HCT116 (cell line): ENCODE data around the gene TCIRG1. TPM values are rescaled to one million over a fixed set of nuclear protein-coding genes. Genes with fewer than 3 reads are reported as not detected.
A peak's percentile ranks its signal among the peaks of the same experiment; 100 is the strongest.

Source experiments
- ATAC-seq: fragments of 200-7000 bp; cut with Tn5 transposase; 2 replicates; pipeline ENCODE4 v1.9.1; 2020; ENCODE audit warnings: mild to moderate bottlenecking, moderate library complexity
- BruUV-seq: library from RNA; stranded (reverse); fragments of 400-500 nt; replicated peaks from 2 replicates; lab custom pipeline; 2021; lab: Mats Ljungman, UMichigan
- CTCF ChIA-PET: fragments of 300-600 bp; sonication (Branson Sonifier 250); formaldehyde crosslinking; loops from one replicate; lab custom pipeline; 2021; ENCODE audit warnings: antibody characterized with exemption; lab: Charles Lee
- POLR2A ChIA-PET: fragments of 300-600, 350-600 bp; sonication (Branson Sonifier 250); formaldehyde crosslinking; loops from one replicate; lab custom pipeline; 2021; ENCODE audit warnings: antibody characterized with exemption; lab: Charles Lee
- RAD21 ChIA-PET, 2 experiments: fragments of 300-600 bp; sonication (Branson Sonifier 250); formaldehyde crosslinking; loops; one replicate each; lab custom pipeline; 2023; ENCODE audit warnings: low total read pairs in 2 of 2; ENCODE audit not compliant: uncharacterized antibody in 2 of 2, unreplicated experiment in 2 of 2, low non-redundant PET in 1 of 2; lab: Charles Lee
- DNase-seq: peaks from one replicate; pipeline ENCODE4 v3.0.0-alpha.2; 2010; ENCODE audit warnings: low read depth, low spot score
- H2AFZ ChIP-seq: fragments of 200-600 bp; shearing (Covaris generic), sonication (generic); 2 replicates; pipeline ENCODE4 v1.6.1; 2017; ENCODE audit warnings: low read depth, mixed run types, mixed read lengths, antibody characterized with exemption, low read length; ENCODE audit not compliant: poor library complexity, severe bottlenecking
- H3K27ac ChIP-seq: 2 replicates; pipeline ENCODE4 v1.5.1; 2012; ENCODE audit warnings: low read depth, low read length
- H3K27me3 ChIP-seq: fragments of 200-600 bp; sonication (generic); 2 replicates; pipeline ENCODE4 v1.6.1; 2016; ENCODE audit warnings: mixed run types, low read length, mixed read lengths; ENCODE audit not compliant: insufficient read depth
- H3K36me3 ChIP-seq, 2 experiments: fragments of 200-500 bp in 1 of 2; fragments of 200-600 bp in 1 of 2; sonication (Bioruptor generic) in 1 of 2; sonication (generic) in 1 of 2; 2 replicates each; pipeline versions ENCODE4 v1.5.1 to v1.6.1; 2014 to 2016; ENCODE audit warnings: low read length in 2 of 2, inconsistent platforms in 1 of 2, mixed read lengths in 1 of 2, mixed run types in 1 of 2; ENCODE audit not compliant: insufficient read depth in 2 of 2, control insufficient read depth in 1 of 2
- H3K4me1 ChIP-seq, 2 experiments: fragments of 200-600 bp in 1 of 2; sonication (generic) in 1 of 2; 2 replicates each; pipeline versions ENCODE4 v1.5.1 to v1.6.1; 2012 to 2017; ENCODE audit warnings: low read length in 2 of 2, inconsistent platforms in 1 of 2, mild to moderate bottlenecking in 1 of 2, mixed read lengths in 1 of 2, mixed run types in 1 of 2, moderate library complexity in 1 of 2; ENCODE audit not compliant: insufficient read depth in 2 of 2, control insufficient read depth in 1 of 2
- H3K4me2 ChIP-seq: fragments of 200-600 bp; sonication (generic); 2 replicates; pipeline ENCODE4 v1.6.1; 2017; ENCODE audit warnings: mixed run types, low read length, mixed read lengths
- H3K4me3 ChIP-seq, 2 experiments: fragments of 200-600 bp in 1 of 2; sonication (generic) in 1 of 2; replicated peaks in 1 of 2; 2 replicates each; pipeline ENCODE4 v1.5.1; 2011 to 2016; ENCODE audit warnings: low read length in 2 of 2, control low read depth in 1 of 2, low read depth in 1 of 2, mild to moderate bottlenecking in 1 of 2, mixed read lengths in 1 of 2, mixed run types in 1 of 2
- H3K79me2 ChIP-seq: fragments of 200-600 bp; sonication (generic); 2 replicates; pipeline ENCODE4 v1.6.1; 2017; ENCODE audit warnings: mild to moderate bottlenecking, mixed run types, low read length, moderate library complexity, mixed read lengths; ENCODE audit not compliant: insufficient read depth
- H3K9ac ChIP-seq: fragments of 200-600 bp; sonication (generic); 2 replicates; pipeline ENCODE4 v1.6.1; 2016; ENCODE audit warnings: low read length, mixed read lengths
- H3K9me2 ChIP-seq: fragments of 200-600 bp; sonication (generic), shearing (Covaris generic); 2 replicates; pipeline ENCODE4 v1.6.1; 2017; ENCODE audit warnings: mixed run types, mild to moderate bottlenecking, moderate library complexity; ENCODE audit not compliant: insufficient read depth
- H3K9me3 ChIP-seq, 2 experiments: fragments of 200-500 bp in 1 of 2; fragments of 200-600 bp in 1 of 2; sonication (Bioruptor generic) in 1 of 2; sonication (generic) in 1 of 2; 2 replicates each; pipeline ENCODE4 v1.6.1; 2014 to 2017; ENCODE audit warnings: low read length in 2 of 2, mixed read lengths in 2 of 2, inconsistent platforms in 1 of 2, low read depth in 1 of 2, mild to moderate bottlenecking in 1 of 2, mixed run types in 1 of 2, moderate library complexity in 1 of 2; ENCODE audit not compliant: control insufficient read depth in 1 of 2, insufficient read depth in 1 of 2
- H4K20me1 ChIP-seq: fragments of 200-600 bp; sonication (generic), shearing (Covaris generic); 2 replicates; pipeline ENCODE4 v1.6.1; 2017; ENCODE audit warnings: mixed run types, mild to moderate bottlenecking, moderate library complexity; ENCODE audit not compliant: insufficient read depth
- ATF3 ChIP-seq: IDR thresholded peaks from 2 replicates; pipeline ENCODE4 v1.6.1; 2012
- CBX3 ChIP-seq: IDR thresholded peaks from 2 replicates; pipeline ENCODE4 v1.6.1; 2012; ENCODE audit warnings: low read depth
- CEBPB ChIP-seq: IDR thresholded peaks from 2 replicates; pipeline ENCODE4 v1.6.1; 2012; ENCODE audit warnings: low read depth
- CTCF ChIP-seq, 3 experiments: fragments of 200-600 bp in 1 of 3; sonication (generic) in 1 of 3; IDR thresholded peaks in 2 of 3; conservative IDR thresholded peaks in 1 of 3; 2 replicates each; pipeline ENCODE4 v1.5.1; 2012 to 2017; ENCODE audit warnings: low read depth in 2 of 3, low read length in 2 of 3, antibody characterized with exemption in 1 of 3, borderline replicate concordance in 1 of 3, control low read depth in 1 of 3, mild to moderate bottlenecking in 1 of 3, mixed read lengths in 1 of 3, mixed run types in 1 of 3, moderate library complexity in 1 of 3; ENCODE audit not compliant: insufficient read depth in 1 of 3
- EZH2phosphoT487 ChIP-seq: fragments of 200-600 bp; IDR thresholded peaks from 2 replicates; pipeline ENCODE4 v1.6.1; 2018; ENCODE audit warnings: antibody characterized with exemption, borderline replicate concordance
- JUND ChIP-seq: IDR thresholded peaks from 2 replicates; pipeline ENCODE4 v1.6.1; 2012
- POLR2A ChIP-seq: IDR thresholded peaks from 2 replicates; pipeline ENCODE4 v1.7.0; 2011; ENCODE audit warnings: borderline replicate concordance; ENCODE audit not compliant: insufficient read depth, insufficient read length; ENCODE audit errors: extremely low read depth
- POLR2AphosphoS5 ChIP-seq: IDR thresholded peaks from 2 replicates; pipeline ENCODE4 v1.6.1; 2011; ENCODE audit warnings: mild to moderate bottlenecking, low read depth, low read length, moderate library complexity
- RAD21 ChIP-seq: IDR thresholded peaks from 2 replicates; pipeline ENCODE4 v1.6.1; 2012; ENCODE audit warnings: low read depth, mild to moderate bottlenecking
- SIN3A ChIP-seq: IDR thresholded peaks from 2 replicates; pipeline ENCODE4 v1.6.1; 2012; ENCODE audit warnings: low read depth
- SP1 ChIP-seq: IDR thresholded peaks from 2 replicates; pipeline ENCODE4 v1.6.1; 2012; ENCODE audit warnings: low read depth
- YY1 ChIP-seq: IDR thresholded peaks from 2 replicates; pipeline ENCODE4 v1.6.1; 2011; ENCODE audit warnings: low read length, low read depth, moderate library complexity, mild to moderate bottlenecking; ENCODE audit not compliant: insufficient replicate concordance; ENCODE audit errors: extremely low read depth
- ZBTB33 ChIP-seq: IDR thresholded peaks from 2 replicates; pipeline ENCODE4 v1.6.1; 2011; ENCODE audit warnings: mild to moderate bottlenecking, low read length, moderate library complexity; ENCODE audit not compliant: insufficient replicate concordance; ENCODE audit errors: extremely low read depth
- ZNF274 ChIP-seq: fragments of 200-500 bp; sonication (Bioruptor generic); IDR thresholded peaks from 2 replicates; pipeline ENCODE4 v1.6.1; 2014; ENCODE audit warnings: mild to moderate bottlenecking, low read depth, low read length, inconsistent platforms
- intact Hi-C: fragments of 100-400 bp; cut with micrococcal nuclease; formaldehyde crosslinking; loops from 2 replicates; pipeline ENCODE4 v1.10.0; 2022
- total RNA-seq: library from RNA; stranded (reverse); gene quantifications from one replicate; pipeline ENCODE4 v1.2.1, GENCODE V29; 2021; ENCODE audit not compliant: unreplicated experiment

Gene TCIRG1
- total RNA-seq, 1 experiment from 2014 or later, result 101 TPM

- Histone ChIP-seq H4K20me1 (no peaks in the 10 kb centered on the region), H3K4me3 (peak overlapping the region; percentile 11 to 51; a peak in 3 of 4 replicates), H3K36me3 (no peaks in the 10 kb centered on the region), H2AFZ (no peak overlapping the region), H3K27ac (peak overlapping the region; percentile 96)
- intact Hi-C loops, result loop anchor here (5.0 kb wide), 1 partner anchor 194 kb away; no protein-coding TSS in a partner anchor
- BruUV-seq, result TSS peak; percentile 17
- DNase-seq, result no peak
- no peak for TF ChIP-seq CEBPB
- no peak for TF ChIP-seq CTCF (IDR thresholded peaks at IDR 0.05 in 2 of 3, conservative IDR thresholded peaks at IDR 0.05 in 1 of 3; ENCODE audit: borderline replicate concordance in 1 of 3, insufficient read depth in 1 of 3, low read depth in 2 of 3, low read length in 2 of 3)
- TF ChIP-seq SIN3A, result no peak
- no peak for TF ChIP-seq ATF3
- no peak for TF ChIP-seq POLR2A
- no peak for TF ChIP-seq EZH2phosphoT487
- TF ChIP-seq SP1, result no peak
- TF ChIP-seq RAD21, result no peak
- no peak for TF ChIP-seq POLR2AphosphoS5
- TF ChIP-seq ZNF274, result no peak
- TF ChIP-seq JUND, result no peak
- TF ChIP-seq YY1, result no peak
- TF ChIP-seq CBX3, result no peak
- no peak for TF ChIP-seq ZBTB33
- TF ChIP-seq, all 23 proteins: peak for 0
- ATAC-seq, result no peak
- H3K4me1 ChIP-seq, result peaks cover 86 to 99% of the 10 kb centered on the region in 2 experiments
- H3K79me2 ChIP-seq, result peaks cover 20% of the 10 kb centered on the region; the same call in 1 of the 2 replicates
- POLR2A ChIA-PET, result interaction anchor here (1.2 to 1.3 kb wide), 3 partner anchors 9 to 17 kb away, joined by 3 to 5 read pairs (median 3); partner anchors contain the start of genes NDUFS8 and UNC93B1
- peak overlapping the region; percentile 86 for H3K9ac ChIP-seq
- no peaks in the 10 kb centered on the region for H3K9me2 ChIP-seq
- H3K27me3 ChIP-seq, result no peaks in the 10 kb centered on the region
- H3K9me3 ChIP-seq, result no peaks in the 10 kb centered on the region
- H3K4me2 ChIP-seq, result peak overlapping the region; percentile 97
- CTCF ChIA-PET, result interaction anchor here (0.8 kb wide), 1 partner anchor 58 kb away, joined by 3 read pairs; no protein-coding TSS in a partner anchor
- RAD21 ChIA-PET, result no interaction called here
These were observed 25.1 kb upstream of the TCIRG1 start for GRCh38 chr11:68013611-68014156.
